ENCODE data around the gene KIFBP.
"Not testable (repeated sequence)": the region's sequence is repeated elsewhere in the genome, so short reads cannot be mapped to it uniquely, and the experiment has no call there.

KIFBP gene

GRCh38 chr10:69005704-69006485 is 17.3 kb downstream of the KIFBP start:
- DNase-seq (ENCODE audit: low read depth): no peak

- no peak for DNase-seq (ENCODE audit: low read depth)
These were observed 18.7 kb downstream of the KIFBP start for GRCh38 chr10:69007260-69007659.

- DNase-seq (ENCODE audit: low read depth): no peak
These were observed 20.8 kb downstream of the KIFBP start for GRCh38 chr10:69009360-69009759.

- no peak for DNase-seq (ENCODE audit: low read depth)
These were observed 21.6 kb downstream of the KIFBP start for GRCh38 chr10:69010151-69010640.

GRCh38 chr10:69012778-69013177 is 24.2 kb downstream of the KIFBP start:
- DNase-seq (ENCODE audit: low read depth): not testable (repeated sequence)

GRCh38 chr10:69014171-69014570 is 25.6 kb downstream of the KIFBP start:
- no peak for DNase-seq (ENCODE audit: low read depth)

- DNase-seq (ENCODE audit: low read depth): no peak
These were observed 30.0 kb downstream of the KIFBP start for GRCh38 chr10:69018613-69019012.

- DNase-seq (ENCODE audit: low read depth): no peak
These were observed 34.0 kb downstream of the KIFBP start for GRCh38 chr10:69022611-69023010.

- no peak for DNase-seq (ENCODE audit: low read depth)
These were observed 36.8 kb downstream of the KIFBP start for GRCh38 chr10:69025370-69025896.

GRCh38 chr10:69033256-69033655 is 44.7 kb downstream of the KIFBP start:
- DNase-seq (ENCODE audit: low read depth): no peak

GRCh38 chr10:69037489-69037888 is 48.9 kb downstream of the KIFBP start:
- no peak for DNase-seq (ENCODE audit: low read depth)

- not testable (repeated sequence) for DNase-seq (ENCODE audit: low read depth)
These were observed 52.3 kb downstream of the KIFBP start for GRCh38 chr10:69040904-69041303.

- DNase-seq (ENCODE audit: low read depth): no peak
These were observed 53.8 kb downstream of the KIFBP start for GRCh38 chr10:69042417-69042816.

- DNase-seq (ENCODE audit: low read depth): no peak
These were observed 54.2 kb downstream of the KIFBP start for GRCh38 chr10:69042838-69043237.

GRCh38 chr10:69043931-69044531 is 55.4 kb downstream of the KIFBP start:
- no peak for DNase-seq (ENCODE audit: low read depth)

- DNase-seq (ENCODE audit: low read depth): no peak
These were observed 55.9 kb downstream of the KIFBP start for GRCh38 chr10:69044546-69044945.

- DNase-seq (ENCODE audit: low read depth): no peak
These were observed 57.1 kb downstream of the KIFBP start for GRCh38 chr10:69045441-69046300.

- no peak for DNase-seq (ENCODE audit: low read depth)
These were observed 58.7 kb downstream of the KIFBP start for GRCh38 chr10:69047111-69047832.

- DNase-seq (ENCODE audit: low read depth): no peak
These were observed 59.5 kb downstream of the KIFBP start for GRCh38 chr10:69048103-69048502.

GRCh38 chr10:69049566-69049961 is 61.0 kb downstream of the KIFBP start:
- no peak for DNase-seq (ENCODE audit: low read depth)

- DNase-seq (ENCODE audit: low read depth): no peak
These were observed 62.7 kb downstream of the KIFBP start for GRCh38 chr10:69051303-69051702.

All from stimulated activated CD4-positive, alpha-beta T cell treated with anti-CD3 and anti-CD28 coated beads, Interleukin-2, amount 100 ng/mL, for 4 hours (primary cell).